Activated naive CD8-positive, alpha-beta T cell treated with anti-CD3 and anti-CD28 coated beads for 36 hours (primary cell): Measurements from ENCODE around the gene COLEC12. TPM values are rescaled to one million over a fixed set of nuclear protein-coding genes. Genes with fewer than 3 reads are reported as not detected.

Source experiments
- DNase-seq: peaks from one replicate; pipeline ENCODE4 v3.0.0; 2021
- H3K27ac Mint-ChIP-seq: one replicate; pipeline ENCODE4 v1.8.0; 2022; ENCODE audit warnings: mild to moderate bottlenecking, moderate library complexity, mixed read lengths
- H3K27me3 Mint-ChIP-seq: one replicate; pipeline ENCODE4 v1.8.0; 2022; ENCODE audit warnings: mild to moderate bottlenecking, mixed read lengths
- H3K36me3 Mint-ChIP-seq: one replicate; pipeline ENCODE4 v1.8.0; 2021; ENCODE audit warnings: mild to moderate bottlenecking, mixed read lengths
- H3K4me1 Mint-ChIP-seq: one replicate; pipeline ENCODE4 v1.8.0; 2021; ENCODE audit warnings: mixed read lengths
- H3K4me3 Mint-ChIP-seq: one replicate; pipeline ENCODE4 v1.8.0; 2022; ENCODE audit warnings: mild to moderate bottlenecking, moderate library complexity, mixed read lengths
- H3K9me3 Mint-ChIP-seq: one replicate; pipeline ENCODE4 v1.8.0; 2022; ENCODE audit warnings: mixed read lengths
- total RNA-seq, 2 experiments: library from RNA; stranded (reverse); gene quantifications; one replicate each; pipeline ENCODE4 v1.2.3, GENCODE V29; 2021

COLEC12 gene
- total RNA-seq, 2 experiments from 2014 or later = not detected

GRCh38 chr18:470661-471501, 29.6 kb downstream of the COLEC12 start:
- peaks cover 18% of the 10 kb centered on the region for H3K27me3 Mint-ChIP-seq
- no peak overlapping the region for H3K4me3 Mint-ChIP-seq
- no peaks in the 10 kb centered on the region for H3K9me3 Mint-ChIP-seq
- H3K36me3 Mint-ChIP-seq = no peaks in the 10 kb centered on the region
- no peak overlapping the region for H3K27ac Mint-ChIP-seq
- no peaks in the 10 kb centered on the region for H3K4me1 Mint-ChIP-seq
- DNase-seq = no peak

GRCh38 chr18:468955-469790, 31.3 kb downstream of the COLEC12 start:
- Mint-ChIP-seq H3K27me3 (peaks cover 24% of the 10 kb centered on the region), H3K36me3 (no peaks in the 10 kb centered on the region), H3K4me3 (no peak overlapping the region), H3K27ac (no peak overlapping the region), H3K4me1 (peaks cover 2% of the 10 kb centered on the region), H3K9me3 (no peaks in the 10 kb centered on the region)
- DNase-seq = no peak

- DNase-seq = no peak
- Mint-ChIP-seq H3K4me1 (peaks cover 5% of the 10 kb centered on the region), H3K27ac (no peak overlapping the region), H3K27me3 (peaks cover 37% of the 10 kb centered on the region), H3K9me3 (no peaks in the 10 kb centered on the region), H3K4me3 (no peak overlapping the region), H3K36me3 (no peaks in the 10 kb centered on the region)
Measured at GRCh38 chr18:463827-464541, 36.5 kb downstream of the COLEC12 start.

- peaks cover 5% of the 10 kb centered on the region for H3K4me1 Mint-ChIP-seq
- peaks cover 35% of the 10 kb centered on the region for H3K27me3 Mint-ChIP-seq
- DNase-seq = no peak
- H3K4me3 Mint-ChIP-seq = no peak overlapping the region
- no peaks in the 10 kb centered on the region for H3K36me3 Mint-ChIP-seq
- no peak overlapping the region for H3K27ac Mint-ChIP-seq
- no peaks in the 10 kb centered on the region for H3K9me3 Mint-ChIP-seq
Measured at GRCh38 chr18:463403-463802, 37.1 kb downstream of the COLEC12 start.

GRCh38 chr18:461762-462161, 38.7 kb downstream of the COLEC12 start:
- H3K4me1 Mint-ChIP-seq = peaks cover 5% of the 10 kb centered on the region
- H3K27ac Mint-ChIP-seq = no peak overlapping the region
- H3K4me3 Mint-ChIP-seq = no peak overlapping the region
- H3K27me3 Mint-ChIP-seq = peaks cover 30% of the 10 kb centered on the region
- no peaks in the 10 kb centered on the region for H3K36me3 Mint-ChIP-seq
- H3K9me3 Mint-ChIP-seq = no peaks in the 10 kb centered on the region
- DNase-seq = no peak

- Mint-ChIP-seq H3K4me3 (no peak overlapping the region), H3K27ac (no peak overlapping the region), H3K4me1 (peaks cover 5% of the 10 kb centered on the region), H3K27me3 (peaks cover 31% of the 10 kb centered on the region), H3K36me3 (no peaks in the 10 kb centered on the region), H3K9me3 (no peaks in the 10 kb centered on the region)
- DNase-seq = no peak
Measured at GRCh38 chr18:460791-461190, 39.7 kb downstream of the COLEC12 start.

- no peaks in the 10 kb centered on the region for H3K9me3 Mint-ChIP-seq
- no peaks in the 10 kb centered on the region for H3K36me3 Mint-ChIP-seq
- no peak overlapping the region for H3K27ac Mint-ChIP-seq
- no peak overlapping the region for H3K4me3 Mint-ChIP-seq
- no peak for DNase-seq
- peaks cover 34% of the 10 kb centered on the region for H3K27me3 Mint-ChIP-seq
- peaks cover 5% of the 10 kb centered on the region for H3K4me1 Mint-ChIP-seq
Measured at GRCh38 chr18:459814-460593, 40.5 kb downstream of the COLEC12 start.

GRCh38 chr18:457521-458412, 42.7 kb downstream of the COLEC12 start:
- DNase-seq = no peak
- Mint-ChIP-seq H3K4me1 (no peaks in the 10 kb centered on the region), H3K27me3 (peaks cover 14% of the 10 kb centered on the region), H3K36me3 (no peaks in the 10 kb centered on the region), H3K27ac (no peak overlapping the region), H3K9me3 (peaks cover 6% of the 10 kb centered on the region), H3K4me3 (no peak overlapping the region)

GRCh38 chr18:457140-457519, 43.4 kb downstream of the COLEC12 start:
- Mint-ChIP-seq H3K27ac (no peak overlapping the region), H3K4me3 (no peak overlapping the region), H3K27me3 (peaks cover 10% of the 10 kb centered on the region), H3K4me1 (no peaks in the 10 kb centered on the region), H3K36me3 (no peaks in the 10 kb centered on the region), H3K9me3 (peaks cover 6% of the 10 kb centered on the region)
- DNase-seq = no peak

GRCh38 chr18:456361-457139, 44.0 kb downstream of the COLEC12 start:
- peaks cover 8% of the 10 kb centered on the region for H3K9me3 Mint-ChIP-seq
- H3K4me3 Mint-ChIP-seq = no peak overlapping the region
- no peaks in the 10 kb centered on the region for H3K36me3 Mint-ChIP-seq
- H3K4me1 Mint-ChIP-seq = no peaks in the 10 kb centered on the region
- H3K27me3 Mint-ChIP-seq = peaks cover 9% of the 10 kb centered on the region
- H3K27ac Mint-ChIP-seq = no peak overlapping the region
- DNase-seq = no peak

GRCh38 chr18:453400-453799, 47.1 kb downstream of the COLEC12 start:
- peaks cover 7% of the 10 kb centered on the region for H3K27me3 Mint-ChIP-seq
- no peak for DNase-seq
- H3K4me3 Mint-ChIP-seq = no peak overlapping the region
- peaks cover 16% of the 10 kb centered on the region for H3K9me3 Mint-ChIP-seq
- H3K4me1 Mint-ChIP-seq = no peaks in the 10 kb centered on the region
- no peak overlapping the region for H3K27ac Mint-ChIP-seq
- no peaks in the 10 kb centered on the region for H3K36me3 Mint-ChIP-seq

- peaks cover 16% of the 10 kb centered on the region for H3K9me3 Mint-ChIP-seq
- H3K27me3 Mint-ChIP-seq = peaks cover 12% of the 10 kb centered on the region
- no peak for DNase-seq
- no peaks in the 10 kb centered on the region for H3K4me1 Mint-ChIP-seq
- no peak overlapping the region for H3K27ac Mint-ChIP-seq
- H3K36me3 Mint-ChIP-seq = no peaks in the 10 kb centered on the region
- no peak overlapping the region for H3K4me3 Mint-ChIP-seq
Measured at GRCh38 chr18:452816-453215, 47.7 kb downstream of the COLEC12 start.

- no peak overlapping the region for H3K4me3 Mint-ChIP-seq
- DNase-seq = no peak
- H3K27me3 Mint-ChIP-seq = peaks cover 8% of the 10 kb centered on the region
- H3K27ac Mint-ChIP-seq = no peak overlapping the region
- no peaks in the 10 kb centered on the region for H3K4me1 Mint-ChIP-seq
- no peaks in the 10 kb centered on the region for H3K36me3 Mint-ChIP-seq
- H3K9me3 Mint-ChIP-seq = peaks cover 16% of the 10 kb centered on the region
Measured at GRCh38 chr18:449374-449773, 51.1 kb downstream of the COLEC12 start.
